Measurements from ENCODE around the gene SMIM9.

DNA sequence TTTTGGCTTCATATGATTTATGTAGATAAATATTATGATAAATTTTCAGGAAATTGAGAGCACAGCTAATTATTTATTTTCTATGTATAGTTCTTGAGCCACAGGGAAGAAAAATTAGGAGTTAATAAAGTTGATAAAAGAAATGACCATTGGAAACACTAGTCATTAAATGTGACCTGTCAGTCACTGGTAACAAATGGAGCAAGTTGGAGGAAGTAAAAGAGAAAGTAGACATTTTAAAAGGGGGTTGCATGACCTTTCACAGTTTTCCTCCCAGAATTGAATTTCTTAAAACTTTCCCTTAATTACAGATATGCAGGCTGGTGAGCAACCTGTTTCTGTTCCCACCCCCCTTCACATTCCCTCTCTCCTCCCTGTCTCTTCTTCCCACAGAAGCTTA is 5.3 kb downstream of the SMIM9 start:
- TF ChIP-seq RAD21 (IDR thresholded peaks at IDR 0.05; ENCODE audit: low read length) (no peak), CHD2 (IDR thresholded peaks at IDR 0.05; ENCODE audit: low read length, partially characterized antibody) (no peak), NRF1 (IDR thresholded peaks at IDR 0.05; ENCODE audit: low read depth, low read length) (no peak), FOXM1 (IDR thresholded peaks at IDR 0.05; ENCODE audit: low read depth) (no peak), ELF1 (IDR thresholded peaks at IDR 0.05) (no peak), POLR2AphosphoS5 (IDR thresholded peaks at IDR 0.05; ENCODE audit: low read depth, low read length) (no peak), RFX5 (IDR thresholded peaks at IDR 0.05; ENCODE audit: low read length) (no peak), TAF1 (IDR thresholded peaks at IDR 0.05; ENCODE audit: borderline replicate concordance, low read depth, low read length) (no peak), YY1 (IDR thresholded peaks at IDR 0.05; ENCODE audit: low read depth) (no peak), EZH2phosphoT487 (IDR thresholded peaks at IDR 0.05; ENCODE audit: borderline replicate concordance, low read depth) (no peak)
- TF ChIP-seq, protein P1, sequence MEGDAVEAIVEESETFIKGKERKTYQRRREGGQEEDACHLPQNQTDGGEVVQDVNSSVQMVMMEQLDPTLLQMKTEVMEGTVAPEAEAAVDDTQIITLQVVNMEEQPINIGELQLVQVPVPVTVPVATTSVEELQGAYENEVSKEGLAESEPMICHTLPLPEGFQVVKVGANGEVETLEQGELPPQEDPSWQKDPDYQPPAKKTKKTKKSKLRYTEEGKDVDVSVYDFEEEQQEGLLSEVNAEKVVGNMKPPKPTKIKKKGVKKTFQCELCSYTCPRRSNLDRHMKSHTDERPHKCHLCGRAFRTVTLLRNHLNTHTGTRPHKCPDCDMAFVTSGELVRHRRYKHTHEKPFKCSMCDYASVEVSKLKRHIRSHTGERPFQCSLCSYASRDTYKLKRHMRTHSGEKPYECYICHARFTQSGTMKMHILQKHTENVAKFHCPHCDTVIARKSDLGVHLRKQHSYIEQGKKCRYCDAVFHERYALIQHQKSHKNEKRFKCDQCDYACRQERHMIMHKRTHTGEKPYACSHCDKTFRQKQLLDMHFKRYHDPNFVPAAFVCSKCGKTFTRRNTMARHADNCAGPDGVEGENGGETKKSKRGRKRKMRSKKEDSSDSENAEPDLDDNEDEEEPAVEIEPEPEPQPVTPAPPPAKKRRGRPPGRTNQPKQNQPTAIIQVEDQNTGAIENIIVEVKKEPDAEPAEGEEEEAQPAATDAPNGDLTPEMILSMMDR (IDR thresholded peaks at IDR 0.05): no peak
- TF ChIP-seq, protein P2, sequence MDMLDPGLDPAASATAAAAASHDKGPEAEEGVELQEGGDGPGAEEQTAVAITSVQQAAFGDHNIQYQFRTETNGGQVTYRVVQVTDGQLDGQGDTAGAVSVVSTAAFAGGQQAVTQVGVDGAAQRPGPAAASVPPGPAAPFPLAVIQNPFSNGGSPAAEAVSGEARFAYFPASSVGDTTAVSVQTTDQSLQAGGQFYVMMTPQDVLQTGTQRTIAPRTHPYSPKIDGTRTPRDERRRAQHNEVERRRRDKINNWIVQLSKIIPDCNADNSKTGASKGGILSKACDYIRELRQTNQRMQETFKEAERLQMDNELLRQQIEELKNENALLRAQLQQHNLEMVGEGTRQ (IDR thresholded peaks at IDR 0.05; ENCODE audit: borderline replicate concordance, low read depth, low read length): no peak

Measured in SK-N-SH (cell line).